H9 (cell line): ENCODE results near the gene SMC1B. TPM values are rescaled to one million over a fixed set of nuclear protein-coding genes. Genes with fewer than 3 reads are reported as not detected.

Experiments used
- DNase-seq: peaks from one replicate; pipeline ENCODE4 v3.0.0-alpha.2; 2017
- H2AFZ ChIP-seq: one replicate; pipeline ENCODE4 v1.6.1; 2013; ENCODE audit warnings: mild to moderate bottlenecking, low read length, control low read depth, moderate library complexity
- H2AK5ac ChIP-seq: 2 replicates; pipeline ENCODE4 v1.6.1; 2013; ENCODE audit warnings: low read length, control low read depth, mixed read lengths; ENCODE audit not compliant: insufficient read length
- H2BK120ac ChIP-seq: one replicate; pipeline ENCODE4 v1.6.1; 2013; ENCODE audit warnings: low read depth, mild to moderate bottlenecking, low read length, control low read depth, inconsistent platforms; ENCODE audit not compliant: poor library complexity, severe bottlenecking
- H2BK12ac ChIP-seq: 2 replicates; pipeline ENCODE4 v1.6.1; 2013; ENCODE audit warnings: low read length, control low read depth, mixed read lengths, low read depth; ENCODE audit not compliant: insufficient read length
- H2BK15ac ChIP-seq: 2 replicates; pipeline ENCODE4 v1.6.1; 2013; ENCODE audit warnings: low read depth, low read length, control low read depth
- H2BK20ac ChIP-seq: one replicate; pipeline ENCODE4 v1.6.1; 2013; ENCODE audit warnings: low read depth, mild to moderate bottlenecking, low read length, control low read depth, inconsistent platforms; ENCODE audit not compliant: poor library complexity, severe bottlenecking
- H2BK5ac ChIP-seq: 2 replicates; pipeline ENCODE4 v1.6.1; 2013; ENCODE audit warnings: low read length, control low read depth, mixed read lengths; ENCODE audit not compliant: insufficient read length
- H3K14ac ChIP-seq: 2 replicates; pipeline ENCODE4 v1.6.1; 2013; ENCODE audit warnings: low read length, control low read depth; ENCODE audit not compliant: insufficient read depth
- H3K18ac ChIP-seq: 2 replicates; pipeline ENCODE4 v1.6.1; 2013; ENCODE audit warnings: low read depth, mild to moderate bottlenecking, mixed read lengths, low read length, control low read depth; ENCODE audit not compliant: insufficient read length
- H3K23ac ChIP-seq: 2 replicates; pipeline ENCODE4 v1.6.1; 2013; ENCODE audit warnings: low read length, control low read depth, mixed read lengths, low read depth; ENCODE audit not compliant: insufficient read length
- H3K23me2 ChIP-seq: 2 replicates; pipeline ENCODE4 v1.6.1; 2013; ENCODE audit warnings: low read depth, mild to moderate bottlenecking, mixed read lengths, low read length, control low read depth; ENCODE audit not compliant: insufficient read length, poor library complexity, severe bottlenecking
- H3K27ac ChIP-seq: 2 replicates; pipeline ENCODE4 v1.5.1; 2013; ENCODE audit warnings: low read length, control low read depth, mixed read lengths, low read depth; ENCODE audit not compliant: insufficient read length
- H3K27me3 ChIP-seq: 2 replicates; pipeline ENCODE4 v1.6.1; 2013; ENCODE audit warnings: low read length, control low read depth, inconsistent platforms; ENCODE audit not compliant: insufficient read depth
- H3K4ac ChIP-seq: 2 replicates; pipeline ENCODE4 v1.6.1; 2013; ENCODE audit warnings: low read depth, mild to moderate bottlenecking, control low read depth, inconsistent platforms, low read length, moderate library complexity
- H3K4me1 ChIP-seq: 2 replicates; pipeline ENCODE4 v1.6.1; 2013; ENCODE audit warnings: low read length, control low read depth, inconsistent platforms; ENCODE audit not compliant: insufficient read depth
- H3K4me2 ChIP-seq: 2 replicates; pipeline ENCODE4 v1.6.1; 2013; ENCODE audit warnings: low read length, control low read depth, mixed read lengths; ENCODE audit not compliant: insufficient read length, insufficient read depth
- H3K56ac ChIP-seq: 2 replicates; pipeline ENCODE4 v1.6.1; 2013; ENCODE audit warnings: low read depth, mild to moderate bottlenecking, mixed read lengths, low read length, control low read depth; ENCODE audit not compliant: insufficient read length
- H3K79me1 ChIP-seq: 2 replicates; pipeline ENCODE4 v1.6.1; 2013; ENCODE audit warnings: low read depth, mild to moderate bottlenecking, moderate library complexity, low read length, control low read depth, inconsistent platforms; ENCODE audit not compliant: insufficient read depth, poor library complexity, severe bottlenecking
- H3K79me2 ChIP-seq: 2 replicates; pipeline ENCODE4 v1.6.1; 2013; ENCODE audit warnings: low read length, control low read depth, inconsistent platforms; ENCODE audit not compliant: insufficient read depth
- H3K9ac ChIP-seq: 2 replicates; pipeline ENCODE4 v1.6.1; 2013; ENCODE audit warnings: low read length, control low read depth, mixed read lengths; ENCODE audit not compliant: insufficient read length; ENCODE audit errors: extremely low read depth
- H3K9me3 ChIP-seq: one replicate; pipeline ENCODE4 v1.6.1; 2013; ENCODE audit warnings: low read depth, low read length, inconsistent platforms; ENCODE audit not compliant: control insufficient read depth
- H3T11ph ChIP-seq: one replicate; pipeline ENCODE4 v1.6.1; 2013; ENCODE audit warnings: mild to moderate bottlenecking, low read length, control low read depth, inconsistent platforms
- H4K20me1 ChIP-seq: one replicate; pipeline ENCODE4 v1.6.1; 2013; ENCODE audit not compliant: control insufficient read depth, insufficient read length, insufficient read depth
- H4K5ac ChIP-seq: 2 replicates; pipeline ENCODE4 v1.6.1; 2013; ENCODE audit warnings: low read depth, mild to moderate bottlenecking, mixed read lengths, low read length, control low read depth; ENCODE audit not compliant: insufficient read length
- H4K8ac ChIP-seq: replicated peaks from 2 replicates; pipeline ENCODE4 v1.6.1; 2013; ENCODE audit warnings: low read length, control low read depth, mixed read lengths, low read depth; ENCODE audit not compliant: insufficient read length
- H4K91ac ChIP-seq: 2 replicates; pipeline ENCODE4 v1.6.1; 2013; ENCODE audit warnings: low read depth, mild to moderate bottlenecking, moderate library complexity, mixed read lengths, low read length, control low read depth; ENCODE audit not compliant: insufficient read length
- H3K27ac Mint-ChIP-seq, 3 experiments: 2 replicates in 2 of 3; 3 replicates in 1 of 3; pipeline ENCODE4 v1.8.0; 2020 to 2021; ENCODE audit warnings: mixed read lengths in 3 of 3, mild to moderate bottlenecking in 1 of 3, moderate library complexity in 1 of 3
- H3K27me3 Mint-ChIP-seq: 2 replicates; pipeline ENCODE4 v1.8.0; 2021; ENCODE audit warnings: low read depth, mild to moderate bottlenecking, moderate library complexity, mixed read lengths
- H3K36me3 Mint-ChIP-seq, 3 experiments: 2 replicates in 2 of 3; 3 replicates in 1 of 3; pipeline ENCODE4 v1.8.0; 2020 to 2021; ENCODE audit warnings: low read depth in 3 of 3, mixed read lengths in 3 of 3; ENCODE audit not compliant: insufficient read depth in 1 of 3
- H3K4me1 Mint-ChIP-seq, 2 experiments: 2 replicates each; pipeline ENCODE4 v1.8.0; 2020; ENCODE audit warnings: mixed read lengths in 2 of 2
- H3K4me3 Mint-ChIP-seq, 2 experiments: 2 replicates in 1 of 2; 3 replicates in 1 of 2; pipeline ENCODE4 v1.8.0; 2020 to 2021; ENCODE audit warnings: mild to moderate bottlenecking in 2 of 2, mixed read lengths in 2 of 2, moderate library complexity in 1 of 2
- H3K9me3 Mint-ChIP-seq, 2 experiments: 2 replicates in 1 of 2; 3 replicates in 1 of 2; pipeline ENCODE4 v1.8.0; 2020; ENCODE audit warnings: mild to moderate bottlenecking in 2 of 2, mixed read lengths in 2 of 2, moderate library complexity in 1 of 2
- CTCF ChIP-seq: fragments of 200-600 bp; sonication (generic); conservative IDR thresholded peaks from 3 replicates; pipeline ENCODE4 v1.8.0; 2021; ENCODE audit warnings: antibody characterized with exemption, mild to moderate bottlenecking
- WGBS: extraction: QIAGEN DNeasy Blood & Tissue Kit; methylation state at CpG from one replicate; pipeline ENCODE4 v1.1.7; 2013; ENCODE audit warnings: missing lambda C conversion rate, low lambda C conversion rate, mixed read lengths; ENCODE audit not compliant: insufficient read length; ENCODE audit errors: extremely low coverage; 5-methylcytosine and 5-hydroxymethylcytosine counted together
- total RNA-seq: library from RNA; stranded (reverse); gene quantifications from 2 replicates; pipeline ENCODE4 v1.2.1, GENCODE V29; 2021

The SMC1B gene
- total RNA-seq, 1 experiment from 2014 or later = not detected

GRCh38 chr22:45314786-45315185 lies 98.6 kb downstream of the SMC1B start:
- peaks cover 38 to 50% of the 10 kb centered on the region in 2 experiments for H3K4me1 Mint-ChIP-seq
- Histone ChIP-seq H3K4me2 (no peak overlapping the region), H3K27ac (no peak overlapping the region), H2BK5ac (no peak overlapping the region), H3K18ac (no peak overlapping the region), H2AFZ (no peak overlapping the region), H3K4me1 (peaks cover 4% of the 10 kb centered on the region), H4K91ac (no peak overlapping the region), H3K23ac (no peak overlapping the region), H3K9ac (no peak overlapping the region), H2AK5ac (no peak overlapping the region), H3K9me3 (no peaks in the 10 kb centered on the region), H4K8ac (no peak overlapping the region), H3K56ac (no peak overlapping the region), H3K14ac (no peak overlapping the region), H2BK12ac (no peak overlapping the region), H2BK120ac (no peak overlapping the region), H3K79me2 (no peaks in the 10 kb centered on the region; the same call in 1 of the 2 replicates), H4K5ac (no peak overlapping the region), H3T11ph (no peak overlapping the region), H3K27me3 (no peaks in the 10 kb centered on the region), H3K23me2 (peaks cover 7% of the 10 kb centered on the region), H2BK15ac (no peak overlapping the region), H3K4ac (no peak overlapping the region), H2BK20ac (no peak overlapping the region), H3K79me1 (no peaks in the 10 kb centered on the region), H4K20me1 (no peaks in the 10 kb centered on the region)
- no peak for DNase-seq
- no peak overlapping the region for H3K4me3 Mint-ChIP-seq
- peaks cover 9% of the 10 kb centered on the region for H3K27me3 Mint-ChIP-seq
- H3K36me3 Mint-ChIP-seq = peaks cover 4 to 9% (median 6%) of the 10 kb centered on the region in 3 experiments; a peak in 2 of 7 replicates
- no CpG with 5 or more reads among the region's 6 CpGs for WGBS
- TF ChIP-seq CTCF = no peak
- H3K9me3 Mint-ChIP-seq = no peaks in the 10 kb centered on the region
- H3K27ac Mint-ChIP-seq = no peak overlapping the region
